GM23248 (cell line): ENCODE results near the gene ATP11C. TPM values are rescaled to one million over a fixed set of nuclear protein-coding genes. Genes with fewer than 3 reads are reported as not detected.

Experiments
- DNase-seq: peaks from one replicate; pipeline ENCODE4 v3.0.0-alpha.2; 2015
- H2AFZ ChIP-seq: fragments of 200-600 bp; sonication (generic); 2 replicates; pipeline ENCODE4 v1.6.1; 2016; ENCODE audit warnings: antibody characterized with exemption
- H3F3A ChIP-seq: fragments of 200-600 bp; sonication (generic); 2 replicates; pipeline ENCODE4 v1.6.1; 2016; ENCODE audit warnings: mild to moderate bottlenecking, antibody characterized with exemption, mixed run types; ENCODE audit not compliant: insufficient read depth
- H3K27ac ChIP-seq: fragments of 200-600 bp; sonication (generic); 2 replicates; pipeline ENCODE4 v1.5.1; 2016; ENCODE audit warnings: mild to moderate bottlenecking
- H3K27me3 ChIP-seq: fragments of 200-600 bp; sonication (generic); replicated peaks from 2 replicates; pipeline ENCODE4 v1.6.1; 2016; ENCODE audit warnings: mild to moderate bottlenecking; ENCODE audit not compliant: insufficient read depth
- H3K36me3 ChIP-seq: fragments of 200-600 bp; sonication (generic); 2 replicates; pipeline ENCODE4 v1.6.1; 2016; ENCODE audit warnings: low read depth, mild to moderate bottlenecking
- H3K4me1 ChIP-seq: fragments of 200-600 bp; sonication (generic); 2 replicates; pipeline ENCODE4 v1.6.1; 2016; ENCODE audit warnings: mild to moderate bottlenecking; ENCODE audit not compliant: insufficient read depth
- H3K4me2 ChIP-seq: fragments of 200-600 bp; sonication (generic); one replicate; pipeline ENCODE4 v1.6.1; 2016; ENCODE audit warnings: mild to moderate bottlenecking; ENCODE audit not compliant: unreplicated experiment
- H3K4me3 ChIP-seq: fragments of 200-600 bp; sonication (generic); 2 replicates; pipeline ENCODE4 v1.5.1; 2016; ENCODE audit warnings: mild to moderate bottlenecking
- H3K79me2 ChIP-seq: fragments of 200-600 bp; sonication (generic); 2 replicates; pipeline ENCODE4 v1.6.1; 2016; ENCODE audit warnings: mild to moderate bottlenecking; ENCODE audit not compliant: insufficient read depth
- H3K9ac ChIP-seq: fragments of 200-600 bp; sonication (generic); 2 replicates; pipeline ENCODE4 v1.6.1; 2016; ENCODE audit warnings: mild to moderate bottlenecking
- H3K9me2 ChIP-seq: fragments of 200-600 bp; sonication (generic); 2 replicates; pipeline ENCODE4 v1.6.1; 2016; ENCODE audit warnings: mixed run types, mild to moderate bottlenecking, moderate library complexity; ENCODE audit not compliant: insufficient read depth
- H3K9me3 ChIP-seq: fragments of 200-600 bp; sonication (generic); one replicate; pipeline ENCODE4 v1.6.1; 2017; ENCODE audit warnings: low read depth
- H4K20me1 ChIP-seq: fragments of 200-600 bp; sonication (generic); 2 replicates; pipeline ENCODE4 v1.6.0; 2016; ENCODE audit not compliant: insufficient read depth
- EZH2 ChIP-seq: fragments of 200-600 bp; sonication (generic); IDR thresholded peaks from 2 replicates; pipeline ENCODE4 v1.6.1; 2018; ENCODE audit warnings: antibody characterized with exemption, mild to moderate bottlenecking; ENCODE audit not compliant: insufficient read depth, poor library complexity, severe bottlenecking
- EZH2phosphoT487 ChIP-seq: fragments of 200-600 bp; sonication (generic); IDR thresholded peaks from 2 replicates; pipeline ENCODE4 v1.6.1; 2018; ENCODE audit warnings: antibody characterized with exemption, moderate library complexity, mild to moderate bottlenecking, low read depth; ENCODE audit not compliant: insufficient read depth
- WGBS, 2 experiments: methylation state at CpG; one replicate each; pipeline ENCODE4 v1.1.6; 2015 to 2017; ENCODE audit warnings: low lambda C conversion rate in 2 of 2, low coverage in 1 of 2; ENCODE audit errors: missing lambda C conversion rate in 2 of 2; 5-methylcytosine and 5-hydroxymethylcytosine counted together
- in situ Hi-C: fragments of 300-500 bp; cut with MboI; formaldehyde crosslinking; loops from 2 replicates; pipeline ENCODE4 v1.15.0; 2020
- polyA plus RNA-seq: library from polyadenylated mRNA; unstranded; fragments of >200 nt; fragmentation: Nextera tagmentation; extraction: Ambion mirVana; gene quantifications from 2 replicates; pipeline ENCODE4 v1.2.1, GENCODE V29; 2016
- total RNA-seq: library from RNA; depleted of rRNA; stranded (reverse); fragments of >200 nt; shearing (Covaris generic); gene quantifications from 2 replicates; pipeline ENCODE4 v1.2.3, GENCODE V29; 2014

Gene ATP11C
- total and polyA plus RNA-seq, 2 experiments from 2014 or later: 8.5 to 26.2 TPM

GRCh38 chrX:139823806-139824205, 109.0 kb downstream of the ATP11C start:
- no peaks in the 10 kb centered on the region for H3K36me3 ChIP-seq
- H3K4me2 ChIP-seq: no peak overlapping the region
- H3K27ac ChIP-seq: no peak overlapping the region
- no peaks in the 10 kb centered on the region for H3K9me2 ChIP-seq
- no peak overlapping the region for H2AFZ ChIP-seq
- peak; percentile 9 for DNase-seq
- 72 to 75% methylated on average over 5 to 6 of the region's 6 CpGs for WGBS, 2 experiments
- no peaks in the 10 kb centered on the region for H4K20me1 ChIP-seq
- in situ Hi-C loops: no loop called here
- no peak overlapping the region for H3K4me3 ChIP-seq
- peaks cover 13% of the 10 kb centered on the region; the same call in 1 of the 2 replicates for H3K79me2 ChIP-seq
- peaks cover 11% of the 10 kb centered on the region for H3F3A ChIP-seq
- H3K9me3 ChIP-seq: no peaks in the 10 kb centered on the region
- peaks cover 18% of the 10 kb centered on the region for H3K4me1 ChIP-seq
- no peaks in the 10 kb centered on the region for H3K27me3 ChIP-seq
- no peak overlapping the region for H3K9ac ChIP-seq
- TF ChIP-seq EZH2 (no peak), EZH2phosphoT487 (no peak)

GRCh38 chrX:139820358-139820984, 112.4 kb downstream of the ATP11C start:
- DNase-seq: no peak
- Histone ChIP-seq H3K9me3 (no peaks in the 10 kb centered on the region), H3K27me3 (no peaks in the 10 kb centered on the region), H3K9me2 (no peaks in the 10 kb centered on the region), H3K9ac (no peak overlapping the region), H3K4me3 (no peak overlapping the region), H3K27ac (no peak overlapping the region), H3F3A (peaks cover 2% of the 10 kb centered on the region), H3K79me2 (no peaks in the 10 kb centered on the region), H3K4me2 (no peak overlapping the region), H3K4me1 (peaks cover 8% of the 10 kb centered on the region), H2AFZ (no peak overlapping the region), H4K20me1 (no peaks in the 10 kb centered on the region), H3K36me3 (no peaks in the 10 kb centered on the region; the same call in 1 of the 2 replicates)
- in situ Hi-C loops: no loop called here
- WGBS, 2 experiments: 95 to 98% methylated on average over 7 of the region's 7 CpGs
- no peak for TF ChIP-seq EZH2
- TF ChIP-seq EZH2phosphoT487: no peak

GRCh38 chrX:139816204-139816603, 116.6 kb downstream of the ATP11C start:
- no peaks in the 10 kb centered on the region for H4K20me1 ChIP-seq
- H3F3A ChIP-seq: no peaks in the 10 kb centered on the region; the same call in 1 of the 2 replicates
- no peak overlapping the region for H3K4me3 ChIP-seq
- H3K9me3 ChIP-seq: no peaks in the 10 kb centered on the region
- in situ Hi-C loops: no loop called here
- H3K4me1 ChIP-seq: 0 out of 2 replicates have a peak, but pooled peaks cover 4% of the 10 kb centered on the region
- H3K27me3 ChIP-seq: no peaks in the 10 kb centered on the region
- no peaks in the 10 kb centered on the region for H3K79me2 ChIP-seq
- no peak overlapping the region for H3K27ac ChIP-seq
- H3K9ac ChIP-seq: no peak overlapping the region
- no peak overlapping the region for H3K4me2 ChIP-seq
- no peaks in the 10 kb centered on the region for H3K9me2 ChIP-seq
- 96 to 100% methylated on average over 2 of the region's 2 CpGs for WGBS, 2 experiments
- TF ChIP-seq EZH2: no peak
- no peak for TF ChIP-seq EZH2phosphoT487
- no peaks in the 10 kb centered on the region; the same call in 1 of the 2 replicates for H3K36me3 ChIP-seq
- DNase-seq: no peak
- H2AFZ ChIP-seq: no peak overlapping the region

GRCh38 chrX:139815771-139816170, 117.1 kb downstream of the ATP11C start:
- H3K9me2 ChIP-seq: no peaks in the 10 kb centered on the region
- H3K27ac ChIP-seq: no peak overlapping the region
- H2AFZ ChIP-seq: no peak overlapping the region
- H3K79me2 ChIP-seq: no peaks in the 10 kb centered on the region
- TF ChIP-seq EZH2phosphoT487: no peak
- H3K4me2 ChIP-seq: no peak overlapping the region
- in situ Hi-C loops: no loop called here
- H3K36me3 ChIP-seq: no peaks in the 10 kb centered on the region; the same call in 1 of the 2 replicates
- WGBS, 2 experiments: 94 to 100% methylated on average over 1 of the region's 1 CpG
- no peak overlapping the region for H3K9ac ChIP-seq
- peak; percentile 5 for DNase-seq
- no peak overlapping the region for H3K4me3 ChIP-seq
- no peaks in the 10 kb centered on the region for H3K27me3 ChIP-seq
- 0 out of 2 replicates have a peak, but pooled peaks cover 4% of the 10 kb centered on the region for H3K4me1 ChIP-seq
- no peaks in the 10 kb centered on the region for H4K20me1 ChIP-seq
- H3F3A ChIP-seq: no peaks in the 10 kb centered on the region; the same call in 1 of the 2 replicates
- H3K9me3 ChIP-seq: no peaks in the 10 kb centered on the region
